Measurements from ENCODE around the gene WWP2. TPM values are rescaled to one million over a fixed set of nuclear protein-coding genes. Genes with fewer than 3 reads are reported as not detected.

The WWP2 gene
- total RNA-seq, 1 experiment from 2014 or later = 38.8 TPM

DNA sequence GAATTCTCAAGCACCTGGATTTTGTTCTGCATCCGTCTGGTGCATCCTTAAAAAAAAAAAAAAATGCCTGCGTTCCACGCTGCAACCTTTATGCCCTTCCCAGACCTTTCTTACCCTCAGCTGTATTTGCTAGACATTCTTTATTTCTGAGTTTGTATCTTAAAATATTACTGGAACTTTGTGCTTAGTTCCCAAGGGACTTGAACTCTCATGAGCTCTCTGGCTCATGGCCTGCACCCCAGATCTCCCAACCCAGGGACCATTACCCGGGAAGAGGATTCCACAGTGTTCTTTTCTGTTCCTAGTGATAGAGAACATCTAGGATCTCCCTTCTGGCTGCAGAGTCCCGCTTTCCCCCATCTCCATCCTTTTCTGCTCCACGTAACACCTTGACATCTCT, 160.1 kb downstream of the WWP2 start:
- DNase-seq = no peak
- no TSS peak for BruUV-seq (replicated peaks)
- H3K4me3 ChIP-seq = no peak overlapping the region
- H3K79me2 ChIP-seq (ENCODE audit: low read depth) = no peaks in the 10 kb centered on the region
- POLR2A ChIA-PET (ENCODE audit: unreplicated experiment) = no interaction called here
- H3F3A ChIP-seq (ENCODE audit: insufficient read depth, low read depth) = peaks cover 11% of the 10 kb centered on the region
- no peaks in the 10 kb centered on the region for H3K9me2 ChIP-seq (ENCODE audit: insufficient read depth)
- no peaks in the 10 kb centered on the region for H3K36me3 ChIP-seq (ENCODE audit: low read depth)
- CTCF ChIA-PET = no interaction called here
- no peaks in the 10 kb centered on the region for H3K9me3 ChIP-seq (ENCODE audit: insufficient read depth, low read depth)
- peaks cover 15% of the 10 kb centered on the region for H3K4me1 ChIP-seq (replicated peaks; ENCODE audit: insufficient read depth)
- H3K27ac ChIP-seq = no peak overlapping the region
- no peak overlapping the region for H3K4me2 ChIP-seq
- H4K20me1 ChIP-seq (ENCODE audit: insufficient read depth) = no peaks in the 10 kb centered on the region
- H3K27me3 ChIP-seq (ENCODE audit: insufficient read depth, low read depth) = no peaks in the 10 kb centered on the region
- intact Hi-C loops (cut with micrococcal nuclease; ENCODE audit: unreplicated experiment) = no loop called here
- H2AFZ ChIP-seq = no peak overlapping the region
- TF ChIP-seq, protein P1, sequence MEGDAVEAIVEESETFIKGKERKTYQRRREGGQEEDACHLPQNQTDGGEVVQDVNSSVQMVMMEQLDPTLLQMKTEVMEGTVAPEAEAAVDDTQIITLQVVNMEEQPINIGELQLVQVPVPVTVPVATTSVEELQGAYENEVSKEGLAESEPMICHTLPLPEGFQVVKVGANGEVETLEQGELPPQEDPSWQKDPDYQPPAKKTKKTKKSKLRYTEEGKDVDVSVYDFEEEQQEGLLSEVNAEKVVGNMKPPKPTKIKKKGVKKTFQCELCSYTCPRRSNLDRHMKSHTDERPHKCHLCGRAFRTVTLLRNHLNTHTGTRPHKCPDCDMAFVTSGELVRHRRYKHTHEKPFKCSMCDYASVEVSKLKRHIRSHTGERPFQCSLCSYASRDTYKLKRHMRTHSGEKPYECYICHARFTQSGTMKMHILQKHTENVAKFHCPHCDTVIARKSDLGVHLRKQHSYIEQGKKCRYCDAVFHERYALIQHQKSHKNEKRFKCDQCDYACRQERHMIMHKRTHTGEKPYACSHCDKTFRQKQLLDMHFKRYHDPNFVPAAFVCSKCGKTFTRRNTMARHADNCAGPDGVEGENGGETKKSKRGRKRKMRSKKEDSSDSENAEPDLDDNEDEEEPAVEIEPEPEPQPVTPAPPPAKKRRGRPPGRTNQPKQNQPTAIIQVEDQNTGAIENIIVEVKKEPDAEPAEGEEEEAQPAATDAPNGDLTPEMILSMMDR (conservative IDR thresholded peaks at IDR 0.05) = no peak
- TF ChIP-seq EZH2 (IDR thresholded peaks at IDR 0.05; ENCODE audit: low read depth) = no peak

DNA sequence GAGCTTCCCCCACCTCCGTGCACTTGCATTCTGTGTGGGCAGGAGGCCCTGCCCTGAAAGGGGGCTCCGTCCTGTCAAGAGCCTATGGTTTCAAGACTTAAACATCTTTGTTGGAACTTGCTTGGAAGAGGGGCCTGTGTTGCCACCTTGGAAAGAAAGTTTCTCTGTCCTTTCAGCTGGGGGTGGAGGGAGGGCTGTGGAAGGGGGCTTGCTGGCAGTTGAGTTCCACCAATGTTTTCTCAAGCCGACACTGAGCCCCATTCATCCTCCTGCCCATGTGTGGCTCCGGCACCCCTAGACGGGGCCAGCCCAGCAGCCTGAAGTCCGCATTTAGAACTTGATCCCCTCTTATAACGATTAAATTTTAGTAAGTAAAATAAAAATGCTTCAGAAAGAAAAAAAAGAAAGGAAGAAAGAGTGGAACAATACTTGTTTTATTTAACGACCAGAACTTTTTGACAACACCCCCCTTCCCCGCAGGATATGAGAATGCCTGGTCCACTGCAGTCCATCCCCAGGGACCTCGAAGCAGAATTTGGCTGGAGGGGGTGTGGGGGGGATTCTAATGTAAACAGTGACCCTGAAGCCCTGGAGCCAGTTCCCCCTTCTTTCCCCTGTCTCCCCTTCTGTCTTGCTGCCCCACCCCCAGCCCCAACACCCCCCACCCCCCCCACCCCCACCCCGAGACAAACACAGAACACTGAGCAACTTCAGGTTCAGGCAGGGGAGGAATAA, 162.1 kb downstream of the WWP2 start:
- H3K9me3 ChIP-seq (ENCODE audit: insufficient read depth, low read depth) = no peaks in the 10 kb centered on the region
- H3K4me3 ChIP-seq = no peak overlapping the region
- H3K27me3 ChIP-seq (ENCODE audit: insufficient read depth, low read depth) = no peaks in the 10 kb centered on the region
- no peak for DNase-seq
- no peaks in the 10 kb centered on the region for H3K36me3 ChIP-seq (ENCODE audit: low read depth)
- TF ChIP-seq, protein P1 (conservative IDR thresholded peaks at IDR 0.05) = no peak
- no peak for TF ChIP-seq EZH2 (IDR thresholded peaks at IDR 0.05; ENCODE audit: low read depth)
- no peaks in the 10 kb centered on the region for H3F3A ChIP-seq (ENCODE audit: insufficient read depth, low read depth)
- H2AFZ ChIP-seq = no peak overlapping the region
- no peak overlapping the region for H3K27ac ChIP-seq
- POLR2A ChIA-PET (ENCODE audit: unreplicated experiment) = no interaction called here
- H4K20me1 ChIP-seq (ENCODE audit: insufficient read depth) = no peaks in the 10 kb centered on the region
- H3K9me2 ChIP-seq (ENCODE audit: insufficient read depth) = no peaks in the 10 kb centered on the region
- H3K79me2 ChIP-seq (ENCODE audit: low read depth) = no peaks in the 10 kb centered on the region
- H3K4me1 ChIP-seq (replicated peaks; ENCODE audit: insufficient read depth) = no peaks in the 10 kb centered on the region
- CTCF ChIA-PET = no interaction called here
- BruUV-seq (replicated peaks) = no TSS peak
- intact Hi-C loops (cut with micrococcal nuclease; ENCODE audit: unreplicated experiment) = no loop called here
- no peak overlapping the region for H3K4me2 ChIP-seq

DNA sequence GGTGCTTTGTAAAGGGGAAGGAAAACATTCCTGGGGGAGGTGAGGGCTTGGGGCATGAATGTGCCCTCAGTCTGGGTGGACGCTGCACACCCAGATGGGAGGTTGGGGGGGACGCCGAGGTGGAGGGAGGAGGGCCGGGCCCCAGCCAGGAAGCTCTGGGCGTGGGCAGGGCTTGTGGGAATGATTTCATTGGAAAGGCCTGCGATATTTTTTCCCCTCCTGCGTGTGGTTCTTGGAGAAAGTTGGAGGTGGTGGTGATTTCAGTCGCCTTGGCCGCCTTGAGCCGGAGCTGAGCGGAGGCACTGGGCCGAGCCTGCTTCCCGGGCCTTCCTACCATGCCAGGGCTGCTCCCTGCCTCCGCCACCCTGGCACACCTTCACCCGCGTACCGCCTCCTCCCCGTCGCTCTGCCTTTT, 162.7 kb downstream of the WWP2 start:
- no peak overlapping the region for H3K4me2 ChIP-seq
- no peak overlapping the region for H2AFZ ChIP-seq
- H4K20me1 ChIP-seq (ENCODE audit: insufficient read depth) = no peaks in the 10 kb centered on the region
- no peaks in the 10 kb centered on the region for H3K79me2 ChIP-seq (ENCODE audit: low read depth)
- no peak overlapping the region for H3K4me3 ChIP-seq
- no peaks in the 10 kb centered on the region for H3F3A ChIP-seq (ENCODE audit: insufficient read depth, low read depth)
- no peak for DNase-seq
- H3K27me3 ChIP-seq (ENCODE audit: insufficient read depth, low read depth) = no peaks in the 10 kb centered on the region
- no TSS peak for BruUV-seq (replicated peaks)
- H3K9me2 ChIP-seq (ENCODE audit: insufficient read depth) = no peaks in the 10 kb centered on the region
- intact Hi-C loops (cut with micrococcal nuclease; ENCODE audit: unreplicated experiment) = no loop called here
- no peak for TF ChIP-seq EZH2 (IDR thresholded peaks at IDR 0.05; ENCODE audit: low read depth)
- TF ChIP-seq, protein P1 (conservative IDR thresholded peaks at IDR 0.05) = no peak
- H3K36me3 ChIP-seq (ENCODE audit: low read depth) = no peaks in the 10 kb centered on the region
- CTCF ChIA-PET = no interaction called here
- no peak overlapping the region for H3K27ac ChIP-seq
- no peaks in the 10 kb centered on the region for H3K4me1 ChIP-seq (replicated peaks; ENCODE audit: insufficient read depth)
- POLR2A ChIA-PET (ENCODE audit: unreplicated experiment) = no interaction called here
- H3K9me3 ChIP-seq (ENCODE audit: insufficient read depth, low read depth) = no peaks in the 10 kb centered on the region
